Ovary (tissue), 3 donors: Measurements from ENCODE around the gene PXK.

Experiments
- CTCF ChIP-seq, 3 donors: fragments of 450-650 bp in 2 of 3; fragments of 200-600 bp in 1 of 3; IDR thresholded peaks; one replicate each; pipeline versions ENCODE4 v1.5.1 to v1.8.0; 2016 to 2022; ENCODE audit warnings: antibody characterized with exemption in 3 of 3, mild to moderate bottlenecking in 1 of 3
- EP300 ChIP-seq: sonication (generic); formaldehyde crosslinking; IDR thresholded peaks from one replicate; pipeline ENCODE4 v1.6.1; 2017; ENCODE audit warnings: antibody characterized with exemption
- POLR2A ChIP-seq: fragments of 450-650 bp; IDR thresholded peaks from one replicate; pipeline ENCODE4 v1.6.1; 2017; ENCODE audit warnings: antibody characterized with exemption, mild to moderate bottlenecking, moderate library complexity
- donor health status: DM: no; HTN: no; CAD: no.

GRCh38 chr3:58375254-58375653 is 42.6 kb downstream of the PXK start:
- no peak for TF ChIP-seq POLR2A
- no peak for TF ChIP-seq CTCF (IDR thresholded peaks at IDR 0.05)
- TF ChIP-seq EP300 = no peak
